PC-3 (cell line): ENCODE results near the gene RBMX. TPM values are rescaled to one million over a fixed set of nuclear protein-coding genes. Genes with fewer than 3 reads are reported as not detected.

Experiments
- ATAC-seq: fragments of 200-7000 bp; cut with Tn5 transposase; 2 replicates; pipeline ENCODE4 v1.9.1; 2020; ENCODE audit warnings: mild to moderate bottlenecking, moderate library complexity
- BruUV-seq: library from RNA; stranded (reverse); fragments of 400-500 nt; replicated peaks from 2 replicates; lab custom pipeline; 2021; lab: Mats Ljungman, UMichigan
- CTCF ChIA-PET: fragments of 300-600 bp; sonication (Branson Sonifier 250); formaldehyde crosslinking; loops from one replicate; lab custom pipeline; 2022; ENCODE audit warnings: antibody characterized with exemption; lab: Charles Lee
- POLR2A ChIA-PET: fragments of 300-600 bp; sonication (Branson Sonifier 250); formaldehyde crosslinking; loops from one replicate; lab custom pipeline; 2022; ENCODE audit warnings: antibody characterized with exemption; ENCODE audit not compliant: unreplicated experiment; lab: Charles Lee
- DNase-seq: peaks from one replicate; pipeline ENCODE4 v3.0.0-alpha.2; 2015
- H2AFZ ChIP-seq: fragments of 300-600 bp; sonication (generic); 2 replicates; pipeline ENCODE4 v1.6.0; 2016; ENCODE audit warnings: antibody characterized with exemption, low read length
- H3F3A ChIP-seq: fragments of 300-600 bp; sonication (generic); one replicate; pipeline ENCODE4 v1.6.0; 2017; ENCODE audit warnings: antibody characterized with exemption, low read length, control low read depth, mild to moderate bottlenecking; ENCODE audit not compliant: unreplicated experiment
- H3K27ac ChIP-seq: fragments of 300-600 bp; sonication (generic); 2 replicates; pipeline ENCODE4 v1.5.1; 2016; ENCODE audit warnings: mild to moderate bottlenecking, low read length
- H3K27me3 ChIP-seq: fragments of 300-600 bp; sonication (generic); 2 replicates; pipeline ENCODE4 v1.6.1; 2016; ENCODE audit warnings: low read length, mixed read lengths
- H3K36me3 ChIP-seq: fragments of 300-600 bp; sonication (generic); 2 replicates; pipeline ENCODE4 v1.6.1; 2016; ENCODE audit warnings: low read depth, mixed run types, low read length, mixed read lengths
- H3K4me1 ChIP-seq: fragments of 300-600 bp; sonication (generic); 2 replicates; pipeline ENCODE4 v1.5.1; 2016; ENCODE audit warnings: low read length; ENCODE audit not compliant: insufficient read depth
- H3K4me2 ChIP-seq: fragments of 300-600 bp; sonication (generic); 2 replicates; pipeline ENCODE4 v1.6.0; 2016; ENCODE audit warnings: low read length
- H3K4me3 ChIP-seq: fragments of 300-600 bp; sonication (generic); 2 replicates; pipeline ENCODE4 v1.5.1; 2016; ENCODE audit warnings: mild to moderate bottlenecking, low read length, mixed read lengths
- H3K79me2 ChIP-seq: fragments of 300-600 bp; sonication (generic); 2 replicates; pipeline ENCODE4 v1.6.1; 2017; ENCODE audit warnings: low read length, mixed read lengths
- H3K9ac ChIP-seq: fragments of 300-600 bp; sonication (generic); 2 replicates; pipeline ENCODE4 v1.6.0; 2016; ENCODE audit warnings: mild to moderate bottlenecking, low read length
- H3K9me2 ChIP-seq: fragments of 300-600 bp; sonication (generic); replicated peaks from 2 replicates; pipeline ENCODE4 v1.6.1; 2016; ENCODE audit warnings: mixed run types, low read length, mixed read lengths
- H3K9me3 ChIP-seq: fragments of 300-600 bp; sonication (generic); 2 replicates; pipeline ENCODE4 v1.6.1; 2016; ENCODE audit warnings: low read length, mixed read lengths
- H4K20me1 ChIP-seq: fragments of 300-600 bp; sonication (generic); 2 replicates; pipeline ENCODE4 v1.6.1; 2016; ENCODE audit warnings: low read length, mixed read lengths
- CTCF ChIP-seq: fragments of 300-600 bp; sonication (generic); conservative IDR thresholded peaks from 2 replicates; pipeline ENCODE4 v1.5.1; 2017; ENCODE audit warnings: antibody characterized with exemption, low read depth, mild to moderate bottlenecking, low read length
- EZH2 ChIP-seq: fragments of 300-600 bp; sonication (generic); IDR thresholded peaks from one replicate; pipeline ENCODE4 v1.6.1; 2017; ENCODE audit warnings: antibody characterized with exemption, mild to moderate bottlenecking, low read length; ENCODE audit not compliant: unreplicated experiment
- EZH2phosphoT487 ChIP-seq: fragments of 300-600 bp; sonication (generic); IDR thresholded peaks from 2 replicates; pipeline ENCODE4 v1.6.1; 2018; ENCODE audit warnings: mild to moderate bottlenecking, antibody characterized with exemption, low read length, borderline replicate concordance
- intact Hi-C: fragments of 100-400 bp; cut with micrococcal nuclease; formaldehyde crosslinking; loops from 2 replicates; pipeline ENCODE4 v1.9.0; 2023
- total RNA-seq: library from RNA; depleted of rRNA; stranded (reverse); fragments of >200 nt; gene quantifications from 2 replicates; pipeline ENCODE4 v1.2.3, GENCODE V29; 2014

RBMX gene
- total RNA-seq, 1 experiment from 2014 or later, result 288 TPM

DNA sequence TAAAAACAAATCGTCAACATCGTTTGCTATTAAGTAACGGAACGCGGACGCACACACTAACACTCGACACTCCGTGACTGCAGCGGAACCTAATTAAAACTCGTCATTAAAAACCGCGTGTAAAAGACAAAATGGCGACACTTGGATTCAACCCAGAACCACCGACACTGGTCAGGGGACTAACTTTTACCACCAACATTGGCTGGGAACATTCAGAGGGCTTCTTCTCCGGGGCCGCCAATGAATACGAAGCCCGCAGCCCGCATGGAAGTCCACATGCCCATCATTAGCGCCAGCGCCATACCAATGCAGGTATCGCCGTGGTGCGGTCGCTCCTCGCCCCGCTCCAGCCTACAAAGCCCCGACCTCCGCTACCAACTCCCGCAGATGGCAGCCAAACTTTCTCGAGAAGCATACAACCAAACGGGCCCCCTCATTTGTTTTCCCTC, 498 bp downstream of the RBMX start:
- peak overlapping the region; percentile 100; the same call in 1 of the 2 replicates for H2AFZ ChIP-seq
- ATAC-seq (peak; percentile 34), DNase-seq (no peak)

GRCh38 chrX:136879001-136879687, 1.4 kb downstream of the RBMX start:
- POLR2A ChIA-PET, result no interaction called here

More for the DNA sequence above, 498 bp downstream of the RBMX start:
- peak overlapping the region; percentile 100 for H3K9ac ChIP-seq
- POLR2A ChIA-PET, result interaction anchor here (0.6 to 1.3 kb wide), 3 partner anchors 30 to 1008 kb away, joined by 3 to 17 read pairs (median 3); no protein-coding TSS in a partner anchor
- peaks cover 29% of the 10 kb centered on the region for H4K20me1 ChIP-seq
- peak overlapping the region; percentile 66 for H3K27ac ChIP-seq
- TF ChIP-seq CTCF (no peak), EZH2phosphoT487 (no peak), EZH2 (no peak)
- TSS peak; percentile 70 for BruUV-seq
- no peaks in the 10 kb centered on the region for H3K9me2 ChIP-seq
- no peaks in the 10 kb centered on the region for H3K27me3 ChIP-seq
- peaks cover 39% of the 10 kb centered on the region for H3K36me3 ChIP-seq
- no peaks in the 10 kb centered on the region for H3F3A ChIP-seq
- H3K4me2 ChIP-seq, result peak overlapping the region; percentile 97
- H3K4me1 ChIP-seq, result peaks cover 4% of the 10 kb centered on the region; the same call in 1 of the 2 replicates
- H3K9me3 ChIP-seq, result no peaks in the 10 kb centered on the region
- intact Hi-C loops, result loop anchor here (1.0 kb wide), 1 partner anchor 30 kb away; no protein-coding TSS in a partner anchor
- CTCF ChIA-PET, result interaction anchor here (0.7 kb wide), 1 partner anchor 138 kb away, joined by 3 read pairs; no protein-coding TSS in a partner anchor
- H3K79me2 ChIP-seq, result peaks cover 59% of the 10 kb centered on the region
- H3K4me3 ChIP-seq, result peak overlapping the region; percentile 93

More at GRCh38 chrX:136879001-136879687, 1.4 kb downstream of the RBMX start:
- H3K4me2 ChIP-seq, result peak overlapping the region; percentile 97
- H4K20me1 ChIP-seq, result peaks cover 35% of the 10 kb centered on the region
- H3K36me3 ChIP-seq, result peaks cover 47% of the 10 kb centered on the region
- H3F3A ChIP-seq, result no peaks in the 10 kb centered on the region
- DNase-seq (no peak), ATAC-seq (no peak)
- no peaks in the 10 kb centered on the region for H3K9me3 ChIP-seq
- H3K9ac ChIP-seq, result peak overlapping the region; percentile 100
- H3K79me2 ChIP-seq, result peaks cover 67% of the 10 kb centered on the region
- H3K4me1 ChIP-seq, result peaks cover 4% of the 10 kb centered on the region; the same call in 1 of the 2 replicates
- CTCF ChIA-PET, result interaction anchor here (0.6 kb wide), 1 partner anchor 1134 kb away, joined by 4 read pairs; no protein-coding TSS in a partner anchor
- no TSS peak for BruUV-seq
- intact Hi-C loops, result no loop called here
- H3K9me2 ChIP-seq, result no peaks in the 10 kb centered on the region
- H2AFZ ChIP-seq, result no peak overlapping the region
- no peak overlapping the region for H3K27ac ChIP-seq
- TF ChIP-seq EZH2phosphoT487 (no peak), EZH2 (no peak), CTCF (no peak)
- H3K4me3 ChIP-seq, result peak overlapping the region; percentile 93
- no peaks in the 10 kb centered on the region for H3K27me3 ChIP-seq
